Endothelial cell of umbilical vein (primary cell): ENCODE measurements around the gene GNAZ. TPM values are rescaled to one million over a fixed set of nuclear protein-coding genes. Genes with fewer than 3 reads are reported as not detected.

Source experiments
- BruUV-seq: library from RNA; stranded (reverse); fragments of 400-500 nt; replicated peaks from 2 replicates; lab custom pipeline; 2021; lab: Mats Ljungman, UMichigan
- CTCF ChIA-PET: fragments of 300-600, 350-600 bp; sonication (Branson Sonifier 250); formaldehyde crosslinking; loops from one replicate; lab custom pipeline; 2021; ENCODE audit warnings: antibody characterized with exemption, inconsistent platforms; lab: Charles Lee
- POLR2A ChIA-PET: fragments of 300-600, 350-600 bp; sonication (Branson Sonifier 250); formaldehyde crosslinking; loops from one replicate; lab custom pipeline; 2021; ENCODE audit warnings: antibody characterized with exemption, inconsistent platforms; lab: Charles Lee
- DNase-seq: peaks from one replicate; pipeline ENCODE4 v3.0.0-alpha.2; 2011; ENCODE audit warnings: low read depth, low spot score
- FAIRE-seq: peaks from 2 replicates; lab custom pipeline; 2011; peaks lifted over from hg19 to GRCh38; lab: Jason Lieb, UNC
- H2AFZ ChIP-seq: 2 replicates; pipeline ENCODE4 v1.6.0; 2012; ENCODE audit warnings: low read depth, low read length, control low read depth, inconsistent platforms
- H3K27ac ChIP-seq: 2 replicates; pipeline ENCODE4 v1.5.1; 2011; ENCODE audit warnings: low read depth, mild to moderate bottlenecking, control low read depth, low read length, moderate library complexity; ENCODE audit not compliant: insufficient read depth
- H3K27me3 ChIP-seq, 2 experiments: 2 replicates each; pipeline versions ENCODE4 v1.6.0 to v1.6.1; 2011; ENCODE audit warnings: low read length in 2 of 2, mixed read lengths in 1 of 2; ENCODE audit not compliant: control insufficient read depth in 2 of 2, insufficient read depth in 2 of 2
- H3K36me3 ChIP-seq, 2 experiments: 2 replicates in 1 of 2; 3 replicates in 1 of 2; pipeline ENCODE4 v1.5.1; 2011; ENCODE audit warnings: low read length in 2 of 2, mild to moderate bottlenecking in 1 of 2, moderate library complexity in 1 of 2; ENCODE audit not compliant: control insufficient read depth in 2 of 2, insufficient read depth in 2 of 2; ENCODE audit errors: extremely low read depth in 1 of 2
- H3K4me1 ChIP-seq: 3 replicates; pipeline ENCODE4 v1.5.1; 2011; ENCODE audit warnings: mild to moderate bottlenecking, low read length; ENCODE audit not compliant: control insufficient read depth, insufficient read depth; ENCODE audit errors: extremely low read depth
- H3K4me2 ChIP-seq: 2 replicates; pipeline ENCODE4 v1.6.1; 2011; ENCODE audit warnings: low read length, control low read depth, mixed read lengths; ENCODE audit not compliant: insufficient read depth
- H3K4me3 ChIP-seq, 3 experiments: fragments of 200-600 bp in 1 of 3; sonication (generic), shearing (Covaris generic) in 1 of 3; replicated peaks in 1 of 3; 2 replicates each; pipeline ENCODE4 v1.5.1; 2011 to 2016; ENCODE audit warnings: control low read depth in 3 of 3, low read length in 3 of 3, mild to moderate bottlenecking in 2 of 3, inconsistent platforms in 1 of 3, low read depth in 1 of 3, moderate library complexity in 1 of 3; ENCODE audit not compliant: insufficient read depth in 1 of 3
- H3K79me2 ChIP-seq: 2 replicates; pipeline ENCODE4 v1.6.0; 2012; ENCODE audit warnings: low read length, inconsistent platforms; ENCODE audit not compliant: control insufficient read depth, insufficient read depth
- H3K9ac ChIP-seq: replicated peaks from 2 replicates; pipeline ENCODE3; 2011; ENCODE audit warnings: low read length, control low read depth; ENCODE audit not compliant: insufficient read depth; ENCODE audit errors: extremely low read depth
- H3K9me1 ChIP-seq: replicated peaks from 3 replicates; pipeline ENCODE4 v1.6.0; 2011; ENCODE audit warnings: mild to moderate bottlenecking, low read length; ENCODE audit not compliant: control insufficient read depth, insufficient read depth; ENCODE audit errors: extremely low read depth
- H3K9me3 ChIP-seq: replicated peaks from 2 replicates; pipeline ENCODE4 v1.5.1; 2012; ENCODE audit warnings: low read length, inconsistent platforms; ENCODE audit not compliant: control insufficient read depth, insufficient read depth
- H4K20me1 ChIP-seq: replicated peaks from 2 replicates; pipeline ENCODE3; 2011; ENCODE audit warnings: mild to moderate bottlenecking, low read length; ENCODE audit not compliant: control insufficient read depth, insufficient read depth; ENCODE audit errors: extremely low read depth
- EZH2 ChIP-seq: IDR thresholded peaks from 2 replicates; pipeline ENCODE4 v1.6.1; 2012; ENCODE audit warnings: borderline replicate concordance, low read depth, mild to moderate bottlenecking, moderate library complexity, low read length, inconsistent platforms; ENCODE audit not compliant: severe bottlenecking
- FOS ChIP-seq: IDR thresholded peaks from 2 replicates; pipeline ENCODE4 v1.6.1; 2011; ENCODE audit warnings: mild to moderate bottlenecking, low read length, moderate library complexity, borderline replicate concordance; ENCODE audit not compliant: insufficient read depth
- GATA2 ChIP-seq: IDR thresholded peaks from 2 replicates; pipeline ENCODE4 v1.7.0; 2011; ENCODE audit warnings: low read depth, mild to moderate bottlenecking, moderate library complexity, mixed read lengths, low read length; ENCODE audit not compliant: insufficient read length, insufficient read depth
- JUN ChIP-seq: IDR thresholded peaks from 2 replicates; pipeline ENCODE4 v1.6.1; 2011; ENCODE audit warnings: borderline replicate concordance, low read depth; ENCODE audit not compliant: insufficient read length, insufficient read depth
- MYC ChIP-seq: IDR thresholded peaks from one replicate; pipeline ENCODE4 v1.6.1; 2011; ENCODE audit warnings: mild to moderate bottlenecking, low read depth, low read length
- POLR2A ChIP-seq: IDR thresholded peaks from 2 replicates; pipeline ENCODE4 v1.6.1; 2012; ENCODE audit warnings: low read depth, mild to moderate bottlenecking, control low read depth, low read length
- POLR2AphosphoS5 ChIP-seq: IDR thresholded peaks from 2 replicates; pipeline ENCODE4 v1.6.1; 2012; ENCODE audit warnings: low read depth, mild to moderate bottlenecking, control low read depth, low read length, moderate library complexity; ENCODE audit not compliant: insufficient read depth
- dilution Hi-C: fragments of 300-500 bp; cut with MboI; formaldehyde crosslinking; loops from one replicate; pipeline ENCODE4 v1.15.0; 2019; ENCODE audit warnings: low sequenced_read_pairs; ENCODE audit not compliant: extremely low pct_ligation_motif_present
- intact Hi-C: fragments of 100-400 bp; cut with micrococcal nuclease; formaldehyde crosslinking; loops from one replicate; pipeline ENCODE4 v1.10.0; 2022
- polyA plus RNA-seq, 4 experiments: library from polyadenylated mRNA; depleted of rRNA in 3 of 4; stranded (reverse) in 3 of 4; unstranded in 1 of 4; fragments of >200 nt; gene quantifications; 2 replicates each; pipeline versions ENCODE4 v1.2.1 to v1.2.3, GENCODE V29; 2011 to 2012; ENCODE audit warnings: missing spikeins in 1 of 4
- total RNA-seq: library from RNA; stranded (reverse); gene quantifications from 2 replicates; pipeline ENCODE4 v1.2.3, GENCODE V29; 2021
- TF ChIP-seq, protein P1 (sequence below), 2 donors: IDR thresholded peaks; 1 replicate in 1 of 2; 2 replicates in 1 of 2; pipeline ENCODE4 v1.5.1; 2011; ENCODE audit warnings: low read length in 2 of 2, mild to moderate bottlenecking in 2 of 2, moderate library complexity in 2 of 2, control low read depth in 1 of 2, inconsistent platforms in 1 of 2, low read depth in 1 of 2; ENCODE audit not compliant: insufficient read depth in 1 of 2; ENCODE audit errors: extremely low read depth in 1 of 2
- TF ChIP-seq, protein P2 (sequence below): IDR thresholded peaks from 2 replicates; pipeline ENCODE4 v1.6.1; 2011; ENCODE audit not compliant: insufficient read depth, insufficient read length

GNAZ gene
- total and polyA plus RNA-seq, 2 donors (not counting 3 experiments of a cell fraction or from before 2014, with no cell fraction given), result 0.44 to 0.86 TPM

DNA sequence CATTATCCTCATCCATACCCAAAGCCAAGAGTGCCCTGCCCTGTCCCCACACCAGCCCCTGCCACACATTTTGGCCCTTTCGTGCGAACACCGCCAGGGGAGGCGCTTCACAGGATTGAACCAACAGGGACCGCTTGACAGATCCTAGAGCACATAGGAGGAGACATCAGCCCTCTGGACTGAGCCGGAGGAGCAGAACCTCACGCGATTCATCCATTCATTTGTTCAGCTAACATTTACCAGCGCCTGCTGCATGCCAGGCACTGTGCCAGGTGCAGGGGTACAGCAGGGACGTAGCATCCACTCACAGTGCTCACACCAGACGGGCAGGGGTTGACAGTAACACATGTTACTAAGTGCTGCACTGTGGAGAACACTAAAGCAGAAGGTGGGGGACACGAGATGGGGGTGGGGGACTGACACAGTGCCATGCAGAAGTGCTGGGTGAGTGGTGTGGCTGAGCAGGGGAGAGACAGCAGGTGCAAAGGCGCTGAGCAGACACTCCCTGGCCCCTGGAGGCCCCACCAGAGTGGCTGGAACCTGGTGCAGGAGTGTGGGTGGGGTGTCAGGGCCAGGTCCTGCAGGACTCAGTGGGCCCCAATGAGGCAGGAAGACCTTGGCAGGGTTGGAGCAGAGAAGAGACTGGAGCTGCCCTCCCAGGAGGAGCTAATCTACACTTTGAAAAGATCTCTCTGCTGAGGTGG is 3.4 kb downstream of the GNAZ start:
- no peaks in the 10 kb centered on the region for H3K9me3 ChIP-seq
- dilution Hi-C loops (no loop called here), intact Hi-C loops (no loop called here)
- TF ChIP-seq, protein P1, sequence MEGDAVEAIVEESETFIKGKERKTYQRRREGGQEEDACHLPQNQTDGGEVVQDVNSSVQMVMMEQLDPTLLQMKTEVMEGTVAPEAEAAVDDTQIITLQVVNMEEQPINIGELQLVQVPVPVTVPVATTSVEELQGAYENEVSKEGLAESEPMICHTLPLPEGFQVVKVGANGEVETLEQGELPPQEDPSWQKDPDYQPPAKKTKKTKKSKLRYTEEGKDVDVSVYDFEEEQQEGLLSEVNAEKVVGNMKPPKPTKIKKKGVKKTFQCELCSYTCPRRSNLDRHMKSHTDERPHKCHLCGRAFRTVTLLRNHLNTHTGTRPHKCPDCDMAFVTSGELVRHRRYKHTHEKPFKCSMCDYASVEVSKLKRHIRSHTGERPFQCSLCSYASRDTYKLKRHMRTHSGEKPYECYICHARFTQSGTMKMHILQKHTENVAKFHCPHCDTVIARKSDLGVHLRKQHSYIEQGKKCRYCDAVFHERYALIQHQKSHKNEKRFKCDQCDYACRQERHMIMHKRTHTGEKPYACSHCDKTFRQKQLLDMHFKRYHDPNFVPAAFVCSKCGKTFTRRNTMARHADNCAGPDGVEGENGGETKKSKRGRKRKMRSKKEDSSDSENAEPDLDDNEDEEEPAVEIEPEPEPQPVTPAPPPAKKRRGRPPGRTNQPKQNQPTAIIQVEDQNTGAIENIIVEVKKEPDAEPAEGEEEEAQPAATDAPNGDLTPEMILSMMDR (IDR thresholded peaks at IDR 0.05; ENCODE audit: extremely low read depth in 1 of 2, insufficient read depth in 1 of 2, low read depth in 1 of 2, low read length in 2 of 2), result no peak
- no peak for TF ChIP-seq FOS
- TF ChIP-seq POLR2AphosphoS5, result no peak
- no peak for TF ChIP-seq JUN
- TF ChIP-seq MYC, result no peak
- TF ChIP-seq, protein P2, sequence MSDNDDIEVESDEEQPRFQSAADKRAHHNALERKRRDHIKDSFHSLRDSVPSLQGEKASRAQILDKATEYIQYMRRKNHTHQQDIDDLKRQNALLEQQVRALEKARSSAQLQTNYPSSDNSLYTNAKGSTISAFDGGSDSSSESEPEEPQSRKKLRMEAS, result no peak
- no peak for TF ChIP-seq EZH2
- no peak for TF ChIP-seq POLR2A
- TF ChIP-seq GATA2, result no peak
- FAIRE-seq (no peak), DNase-seq (no peak)
- no peak overlapping the region for H3K4me2 ChIP-seq
- H3K4me3 ChIP-seq, result no peak overlapping the region
- H3K27me3 ChIP-seq, result peaks cover 0 to 3% of the 10 kb centered on the region in 2 experiments
- no peak overlapping the region for H3K27ac ChIP-seq
- no peaks in the 10 kb centered on the region for H4K20me1 ChIP-seq
- no peaks in the 10 kb centered on the region for H3K79me2 ChIP-seq
- ChIA-PET POLR2A (no interaction called here), CTCF (no interaction called here)
- H3K4me1 ChIP-seq, result peaks cover 6% of the 10 kb centered on the region
- H3K36me3 ChIP-seq, result no peaks in the 10 kb centered on the region
- no TSS peak for BruUV-seq
- no peak overlapping the region for H3K9ac ChIP-seq
- no peaks in the 10 kb centered on the region for H3K9me1 ChIP-seq
- no peak overlapping the region for H2AFZ ChIP-seq
